ENCODE results near the gene NUP188.

Gene NUP188

DNA sequence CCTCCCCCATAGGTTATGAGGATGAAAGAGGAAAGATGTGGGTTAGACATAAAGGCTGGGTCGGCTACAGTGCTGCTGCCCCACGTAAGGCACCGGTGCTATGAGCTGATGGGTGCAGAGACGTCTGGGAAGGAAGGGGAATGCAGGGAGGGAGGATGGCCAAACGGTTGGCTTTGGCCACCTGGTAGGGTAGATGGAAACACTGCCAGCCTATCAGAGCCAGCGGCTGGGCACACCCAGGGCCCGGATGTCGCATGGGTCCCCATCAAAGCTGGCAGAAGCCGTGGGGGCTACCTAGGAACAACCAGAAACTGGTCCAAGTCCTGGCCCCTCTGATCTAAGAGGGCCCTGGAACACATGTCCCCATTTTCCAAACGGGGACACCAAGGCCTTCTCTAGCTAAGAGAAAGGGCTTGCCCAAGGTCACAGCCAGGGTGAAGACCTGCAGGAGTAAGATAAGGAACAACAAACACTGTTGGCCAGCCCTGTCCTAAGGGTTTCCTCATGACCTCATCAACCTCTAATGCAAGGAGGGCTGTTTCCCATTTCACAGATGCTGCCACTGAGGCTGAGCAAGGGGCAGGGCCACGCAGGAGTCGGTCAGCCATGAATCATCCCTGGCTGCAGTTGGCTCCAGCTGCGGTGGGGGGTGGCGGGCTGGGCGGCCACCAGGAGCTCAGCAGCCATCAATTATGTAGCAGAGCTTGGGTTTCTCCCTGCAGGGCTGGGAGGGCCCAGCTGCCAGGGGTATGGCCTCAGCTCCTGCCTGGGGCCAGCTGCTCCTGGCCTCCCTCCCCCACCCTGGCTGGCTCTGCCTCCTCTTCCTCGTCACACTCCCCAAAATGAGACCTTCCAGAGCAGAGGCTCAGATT is 75.8 kb downstream of the NUP188 start:
- DNase-seq (ENCODE audit: extremely low spot score), result no peak
- ChIA-PET CTCF (interaction anchor here (1.2 to 2.1 kb wide), 3 partner anchors 7 to 18 kb away, joined by 3 to 11 read pairs (median 4); no protein-coding TSS in a partner anchor), POLR2A (no interaction called here)
- TF ChIP-seq, protein P1, sequence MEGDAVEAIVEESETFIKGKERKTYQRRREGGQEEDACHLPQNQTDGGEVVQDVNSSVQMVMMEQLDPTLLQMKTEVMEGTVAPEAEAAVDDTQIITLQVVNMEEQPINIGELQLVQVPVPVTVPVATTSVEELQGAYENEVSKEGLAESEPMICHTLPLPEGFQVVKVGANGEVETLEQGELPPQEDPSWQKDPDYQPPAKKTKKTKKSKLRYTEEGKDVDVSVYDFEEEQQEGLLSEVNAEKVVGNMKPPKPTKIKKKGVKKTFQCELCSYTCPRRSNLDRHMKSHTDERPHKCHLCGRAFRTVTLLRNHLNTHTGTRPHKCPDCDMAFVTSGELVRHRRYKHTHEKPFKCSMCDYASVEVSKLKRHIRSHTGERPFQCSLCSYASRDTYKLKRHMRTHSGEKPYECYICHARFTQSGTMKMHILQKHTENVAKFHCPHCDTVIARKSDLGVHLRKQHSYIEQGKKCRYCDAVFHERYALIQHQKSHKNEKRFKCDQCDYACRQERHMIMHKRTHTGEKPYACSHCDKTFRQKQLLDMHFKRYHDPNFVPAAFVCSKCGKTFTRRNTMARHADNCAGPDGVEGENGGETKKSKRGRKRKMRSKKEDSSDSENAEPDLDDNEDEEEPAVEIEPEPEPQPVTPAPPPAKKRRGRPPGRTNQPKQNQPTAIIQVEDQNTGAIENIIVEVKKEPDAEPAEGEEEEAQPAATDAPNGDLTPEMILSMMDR (IDR thresholded peaks at IDR 0.05; ENCODE audit: control extremely low read depth, extremely low read depth, low read depth, missing control alignments), result no peak

DNA sequence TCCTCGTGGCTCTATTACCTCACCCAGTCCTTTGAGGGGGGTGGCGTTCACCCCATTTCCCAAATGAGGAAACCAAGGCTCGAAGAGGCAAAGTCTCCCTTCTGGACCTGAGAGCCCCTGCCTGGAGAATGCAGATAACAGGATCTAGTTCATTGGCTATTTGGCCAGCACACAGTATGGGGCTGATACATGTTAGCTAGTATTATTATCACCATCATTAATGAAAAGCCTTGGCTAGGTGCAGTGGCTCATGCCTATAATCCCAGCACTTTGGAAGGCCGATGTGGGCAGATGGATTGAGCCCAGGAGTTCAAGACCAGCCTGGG is 76.4 kb downstream of the NUP188 start:
- DNase-seq (ENCODE audit: extremely low spot score), result no peak
- TF ChIP-seq, protein P1 (IDR thresholded peaks at IDR 0.05; ENCODE audit: control extremely low read depth, extremely low read depth, low read depth, missing control alignments), result no peak
- ChIA-PET POLR2A (no interaction called here), CTCF (interaction anchor here (2.1 kb wide), 1 partner anchor 19 kb away, joined by 11 read pairs; no protein-coding TSS in a partner anchor)

DNA sequence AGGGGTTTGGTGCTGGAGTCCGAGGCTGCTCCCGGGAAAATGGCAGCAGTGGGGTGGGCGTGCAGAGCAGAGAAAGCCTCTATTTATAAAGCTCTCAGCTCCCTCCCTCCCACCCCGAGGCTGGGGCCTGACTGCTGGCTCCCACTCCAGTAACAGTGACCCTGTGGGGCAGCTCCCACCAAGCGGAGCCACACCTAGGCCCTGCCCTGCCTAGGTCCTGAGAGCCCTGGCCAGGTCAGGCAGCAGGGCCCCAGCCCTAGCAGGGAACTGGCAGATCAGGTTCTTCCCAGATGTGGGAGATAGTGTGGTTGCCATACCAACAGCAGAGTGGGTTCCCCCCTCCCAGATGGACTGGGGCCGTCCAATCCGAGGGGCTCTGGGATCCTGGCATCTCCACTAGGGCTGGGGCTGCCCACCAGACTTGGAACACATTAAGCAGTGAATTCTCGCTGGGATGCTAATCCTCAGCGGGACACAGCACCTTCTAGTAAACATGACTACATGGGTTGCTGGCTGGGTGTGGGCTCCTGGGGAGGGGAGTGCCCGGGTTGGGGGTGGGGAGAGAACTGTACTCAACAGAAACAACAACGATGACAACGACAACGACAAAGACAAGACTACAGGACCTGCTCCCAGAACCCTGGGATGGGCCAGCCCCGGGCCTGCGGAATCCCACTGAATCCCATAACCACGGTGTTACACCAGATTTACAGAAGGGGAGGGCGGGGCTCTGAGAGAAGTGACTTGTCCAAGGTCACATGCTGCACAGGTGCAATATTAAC is 79.1 kb downstream of the NUP188 start:
- no peak for DNase-seq (ENCODE audit: extremely low spot score)
- CTCF ChIA-PET, result interaction anchor here (1.3 kb wide), 1 partner anchor 13 kb away, joined by 3 read pairs; no protein-coding TSS in a partner anchor
- TF ChIP-seq, protein P1 (IDR thresholded peaks at IDR 0.05; ENCODE audit: control extremely low read depth, extremely low read depth, low read depth, missing control alignments), result no peak
- POLR2A ChIA-PET, result no interaction called here

DNA sequence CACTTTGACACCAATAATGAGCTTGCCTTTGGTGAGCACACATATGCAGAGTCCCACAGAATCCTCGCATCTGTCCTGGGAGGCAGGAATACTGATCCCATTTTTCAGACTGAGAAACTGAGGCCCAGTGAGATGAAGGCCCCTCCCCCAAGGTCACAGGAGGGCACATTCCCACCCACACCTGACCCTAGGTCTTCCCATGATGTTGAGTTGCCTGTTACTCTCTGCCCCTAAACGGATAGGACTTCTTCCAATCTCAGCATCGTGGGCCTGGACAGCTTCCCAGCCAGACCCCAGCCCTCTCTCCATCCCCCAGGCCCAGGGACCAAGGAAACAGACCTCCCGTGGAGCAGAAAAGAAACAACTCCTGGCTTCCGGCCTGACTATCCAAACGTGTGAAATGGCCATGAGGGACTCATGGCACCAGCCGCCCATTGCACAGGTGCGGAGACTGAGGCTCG is 79.8 kb downstream of the NUP188 start:
- POLR2A ChIA-PET, result interaction anchor here (0.6 kb wide), 1 partner anchor 372 kb away, joined by 4 read pairs; no protein-coding TSS in a partner anchor
- no peak for DNase-seq (ENCODE audit: extremely low spot score)
- CTCF ChIA-PET, result interaction anchor here (1.2 kb wide), 1 partner anchor 24 kb away, joined by 4 read pairs; no protein-coding TSS in a partner anchor
- TF ChIP-seq, protein P1 (IDR thresholded peaks at IDR 0.05; ENCODE audit: control extremely low read depth, extremely low read depth, low read depth, missing control alignments), result no peak

DNA sequence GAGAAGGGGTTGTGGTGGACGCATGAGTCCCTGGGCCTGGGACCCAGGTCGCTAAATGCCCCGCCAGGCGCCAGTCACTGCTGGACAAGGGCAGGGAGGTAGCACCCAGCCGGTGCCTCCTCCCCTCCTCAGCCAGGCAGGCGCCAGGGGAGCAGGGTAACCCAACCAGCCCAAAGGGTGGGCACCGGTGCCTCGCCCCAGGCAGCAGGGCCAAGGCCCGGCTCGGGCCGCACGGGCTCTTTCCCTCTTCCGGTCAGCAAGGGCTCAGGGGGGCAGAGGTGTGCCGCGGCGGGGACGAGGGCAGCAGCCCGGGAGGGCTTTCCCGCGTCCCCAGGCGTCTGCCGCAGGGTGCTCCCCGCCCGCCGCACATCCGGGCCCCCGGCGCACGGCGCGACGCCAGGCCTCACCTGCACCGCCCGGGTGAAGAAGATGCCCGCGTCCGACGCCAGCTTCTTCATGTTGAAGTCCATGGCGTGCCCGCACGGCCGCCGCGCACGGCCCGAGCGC is 80.2 kb downstream of the NUP188 start:
- POLR2A ChIA-PET, result interaction anchor here (0.6 to 1.0 kb wide), 5 partner anchors 9 to 1042 kb away, joined by 3 to 6 read pairs (median 4); partner anchors contain the start of genes MIGA2 and SPTAN1
- TF ChIP-seq, protein P1 (IDR thresholded peaks at IDR 0.05; ENCODE audit: control extremely low read depth, extremely low read depth, low read depth, missing control alignments), result no peak
- CTCF ChIA-PET, result interaction anchor here (0.6 to 1.2 kb wide), 23 partner anchors 8 to 291 kb away, joined by 3 to 20 read pairs (median 3); partner anchors contain the start of gene DOLPP1
- no peak for DNase-seq (ENCODE audit: extremely low spot score)

Measured in GM10248 (cell line).